ENCODE results near the gene JMY. TPM values are rescaled to one million over a fixed set of nuclear protein-coding genes. Genes with fewer than 3 reads are reported as not detected.
"Not testable (repeated sequence)": the region's sequence is repeated elsewhere in the genome, so short reads cannot be mapped to it uniquely, and the experiment has no call there.

The JMY gene
- total RNA-seq, 1 experiment from 2014 or later = 3.9 TPM

DNA sequence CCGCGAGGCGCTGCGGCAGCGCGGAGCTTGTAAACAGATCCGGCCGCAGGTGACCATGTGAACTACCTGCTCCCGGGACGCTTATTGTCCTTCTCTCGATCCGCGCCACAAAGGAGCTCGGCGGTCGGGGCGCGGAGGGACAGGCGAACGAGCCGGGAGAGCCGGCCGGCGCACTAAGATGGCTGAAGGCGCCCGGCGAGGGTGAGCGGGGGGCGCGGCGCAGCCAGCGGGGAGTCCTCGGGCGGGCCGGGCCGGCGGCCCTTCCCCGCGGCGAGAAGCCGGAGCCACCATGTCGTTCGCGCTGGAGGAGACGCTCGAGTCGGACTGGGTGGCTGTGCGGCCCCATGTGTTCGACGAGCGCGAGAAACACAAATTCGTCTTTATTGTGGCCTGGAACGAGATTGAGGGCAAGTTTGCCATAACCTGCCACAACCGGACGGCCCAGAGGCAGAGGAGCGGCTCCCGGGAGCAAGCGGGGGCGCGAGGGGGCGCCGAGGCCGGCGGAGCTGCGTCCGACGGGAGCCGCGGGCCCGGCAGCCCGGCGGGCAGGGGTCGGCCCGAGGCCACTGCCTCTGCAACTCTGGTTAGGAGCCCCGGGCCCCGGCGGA, 535 bp downstream of the JMY start:
- DNase-seq (ENCODE audit: low read depth) = peak; percentile 17

DNA sequence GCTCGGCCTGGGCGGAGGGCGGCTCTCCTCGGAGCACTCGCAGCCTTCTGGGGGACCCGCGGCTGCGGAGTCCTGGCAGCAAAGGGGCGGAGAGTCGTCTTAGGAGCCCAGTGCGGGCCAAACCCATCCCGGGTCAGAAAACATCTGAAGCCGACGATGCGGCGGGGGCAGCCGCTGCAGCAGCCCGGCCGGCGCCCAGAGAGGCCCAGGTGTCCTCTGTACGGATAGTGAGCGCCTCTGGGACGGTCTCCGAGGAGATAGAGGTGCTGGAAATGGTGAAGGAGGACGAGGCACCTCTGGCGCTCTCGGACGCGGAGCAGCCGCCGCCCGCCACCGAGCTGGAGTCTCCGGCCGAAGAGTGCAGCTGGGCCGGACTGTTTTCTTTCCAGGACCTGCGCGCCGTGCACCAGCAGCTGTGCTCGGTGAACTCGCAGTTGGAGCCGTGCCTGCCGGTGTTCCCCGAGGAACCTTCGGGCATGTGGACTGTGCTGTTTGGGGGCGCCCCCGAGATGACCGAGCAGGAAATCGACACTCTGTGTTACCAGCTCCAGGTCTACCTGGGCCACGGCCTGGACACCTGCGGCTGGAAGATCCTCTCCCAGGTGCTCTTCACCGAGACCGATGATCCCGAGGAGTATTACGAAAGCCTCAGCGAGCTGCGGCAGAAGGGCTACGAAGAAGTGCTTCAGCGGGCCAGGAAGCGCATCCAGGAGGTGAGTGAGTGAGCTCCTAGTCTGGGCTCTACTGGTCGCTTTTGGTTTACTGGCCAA, 1.2 kb downstream of the JMY start:
- peak; percentile 13 for DNase-seq (ENCODE audit: low read depth)

- DNase-seq (ENCODE audit: low read depth) = peak; percentile 46
These were observed 2.0 kb downstream of the JMY start for GRCh38 chr5:79237740-79238560.

DNA sequence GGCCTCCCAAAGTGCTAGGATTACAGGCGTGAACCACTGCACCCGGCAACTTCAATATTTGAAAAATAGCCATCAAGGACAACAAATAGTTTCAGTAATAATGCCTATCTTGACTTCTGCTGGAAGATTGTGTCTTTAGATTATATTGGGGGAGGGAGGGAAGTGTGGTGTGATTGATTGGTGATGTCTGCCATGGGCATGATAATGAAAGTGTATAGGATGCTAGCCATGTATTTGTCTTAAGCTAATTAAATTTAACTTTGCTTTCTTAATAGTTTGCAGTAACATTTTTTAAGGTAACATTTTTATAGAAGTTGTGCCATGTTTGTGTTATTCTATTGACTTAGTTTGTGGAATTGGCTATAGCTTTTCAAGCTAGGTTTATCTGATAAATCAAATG, 4.6 kb downstream of the JMY start:
- DNase-seq (ENCODE audit: low read depth) = no peak

- DNase-seq (ENCODE audit: low read depth) = no peak
These were observed 5.6 kb downstream of the JMY start for GRCh38 chr5:79241535-79241979.

DNA sequence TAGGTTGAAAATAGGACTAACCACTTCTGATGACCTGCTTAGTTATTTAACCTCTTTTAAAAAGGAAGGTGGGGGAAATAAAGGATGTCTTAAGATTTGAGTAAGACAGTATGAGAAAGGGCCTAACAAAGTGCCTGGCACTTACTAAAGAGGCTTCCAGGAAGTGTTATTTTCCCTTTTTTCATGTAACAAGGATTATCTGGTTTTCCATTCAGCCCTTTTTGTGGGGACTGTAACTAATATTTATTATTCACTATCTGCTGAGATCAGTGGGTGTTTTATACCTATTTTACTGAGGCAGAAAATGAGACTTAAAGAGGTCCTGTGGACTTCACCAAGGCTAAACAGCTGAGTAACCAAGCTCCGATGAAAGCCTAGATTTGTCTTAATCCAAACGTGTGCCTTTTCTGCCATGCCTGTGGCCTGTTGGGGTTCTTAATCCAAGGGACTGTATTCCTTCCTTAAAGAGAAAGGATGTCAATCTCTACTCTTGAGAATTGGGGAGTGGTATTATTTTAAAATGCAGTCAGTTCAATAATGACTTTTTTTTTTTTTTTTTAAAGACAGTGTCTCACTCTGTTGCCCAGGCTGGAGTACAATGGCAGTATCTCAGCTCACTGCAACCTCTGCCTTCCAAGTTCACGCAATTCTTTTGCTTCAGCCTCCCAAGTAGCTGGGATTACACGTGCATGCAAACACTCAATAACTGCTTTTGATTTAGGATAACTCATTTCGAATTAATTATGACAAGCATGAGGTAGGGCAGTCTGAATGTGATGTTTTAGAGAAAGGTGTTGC, 6.5 kb downstream of the JMY start:
- DNase-seq (ENCODE audit: low read depth) = no peak

GRCh38 chr5:79243224-79243623, 7.3 kb downstream of the JMY start:
- no peak for DNase-seq (ENCODE audit: low read depth)

GRCh38 chr5:79254067-79254466, 18.1 kb downstream of the JMY start:
- not testable (repeated sequence) for DNase-seq (ENCODE audit: low read depth)

- peak; percentile 52 for DNase-seq (ENCODE audit: low read depth)
These were observed 20.0 kb downstream of the JMY start for GRCh38 chr5:79255786-79256557.

GRCh38 chr5:79256563-79256962, 20.6 kb downstream of the JMY start:
- no peak for DNase-seq (ENCODE audit: low read depth)

- DNase-seq (ENCODE audit: low read depth) = no peak
These were observed 21.4 kb downstream of the JMY start for GRCh38 chr5:79257314-79257713.

DNA sequence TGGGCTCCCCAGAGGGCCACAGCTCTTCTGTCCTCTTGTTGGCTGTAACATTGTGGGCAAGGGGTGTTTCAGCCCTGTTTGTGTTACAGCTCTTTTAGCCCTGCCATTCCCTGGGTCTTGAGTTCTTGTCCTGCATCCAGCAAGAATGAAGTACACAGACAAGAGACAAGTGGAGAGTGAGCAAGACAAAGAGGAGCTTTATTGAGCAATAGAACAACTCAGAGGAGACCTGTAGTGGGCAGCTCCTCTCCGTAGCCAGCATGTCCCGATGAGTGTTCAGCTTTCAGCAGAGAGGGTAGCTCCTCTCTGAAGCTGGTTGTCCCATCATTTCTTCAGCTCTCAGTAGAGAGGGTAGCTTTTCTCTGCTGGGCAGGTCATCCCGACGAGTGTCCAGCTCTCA, 22.9 kb downstream of the JMY start:
- no peak for DNase-seq (ENCODE audit: low read depth)

DNA sequence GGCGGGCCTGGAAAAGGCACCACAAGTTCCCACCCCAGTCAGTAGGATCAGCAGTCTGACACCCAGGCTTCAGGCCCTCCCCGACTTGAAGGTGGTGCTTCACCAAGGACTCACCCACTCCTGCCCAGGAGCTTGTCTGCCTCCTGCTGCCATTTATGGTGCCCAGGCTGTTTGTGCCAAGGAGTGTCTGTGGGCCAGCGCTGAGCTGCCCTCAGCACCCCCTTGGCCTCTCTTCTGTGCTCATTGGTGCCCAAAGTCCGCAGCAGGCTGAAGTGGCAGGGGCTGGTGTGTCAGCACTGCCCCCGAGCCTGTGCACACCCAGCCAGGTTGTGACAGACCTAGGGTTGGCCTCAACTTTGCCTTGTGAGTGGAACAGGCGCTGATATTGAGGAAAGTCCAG, 23.5 kb downstream of the JMY start:
- no peak for DNase-seq (ENCODE audit: low read depth)

DNA sequence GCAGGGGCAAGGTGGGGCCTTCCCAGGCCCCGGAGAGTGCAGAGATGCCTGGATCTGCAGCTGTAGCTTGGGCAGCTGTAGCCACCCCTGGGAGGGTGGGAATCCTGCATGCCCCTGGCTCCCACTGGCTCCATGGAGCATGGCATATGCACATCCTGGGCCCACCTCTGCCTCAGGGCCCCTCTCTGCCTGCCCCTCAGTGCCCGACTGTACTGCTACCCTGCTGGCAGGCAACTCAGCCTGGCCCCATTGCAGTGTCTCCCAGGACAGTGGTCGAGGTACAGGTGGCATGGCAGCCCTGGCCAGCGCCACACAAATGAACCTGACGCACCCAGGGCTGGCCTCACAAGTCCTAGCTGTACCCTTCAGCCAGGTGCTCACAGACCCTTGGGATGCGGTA, 23.9 kb downstream of the JMY start:
- DNase-seq (ENCODE audit: low read depth) = no peak

- no peak for DNase-seq (ENCODE audit: low read depth)
These were observed 26.0 kb downstream of the JMY start for GRCh38 chr5:79261897-79262296.

DNA sequence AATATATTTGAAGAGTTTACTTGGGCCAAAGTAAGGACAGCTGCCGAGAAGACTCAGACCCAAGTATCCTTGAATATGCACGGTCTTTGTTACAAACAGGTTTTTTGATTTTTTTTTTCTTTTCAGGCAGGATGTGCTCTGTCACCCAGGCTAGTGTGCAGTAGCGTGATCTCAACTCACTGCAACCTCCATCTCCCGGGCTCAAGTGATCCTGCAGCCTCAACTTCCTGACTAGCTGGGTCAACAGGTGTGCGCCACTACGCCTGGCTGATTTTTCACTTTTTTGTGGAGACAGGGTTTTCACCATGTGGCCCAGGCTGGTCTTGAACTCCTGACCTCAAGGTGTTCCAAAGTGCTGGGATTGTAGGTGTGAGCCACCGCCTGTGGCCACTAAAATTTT, 27.4 kb downstream of the JMY start:
- no peak for DNase-seq (ENCODE audit: low read depth)

DNA sequence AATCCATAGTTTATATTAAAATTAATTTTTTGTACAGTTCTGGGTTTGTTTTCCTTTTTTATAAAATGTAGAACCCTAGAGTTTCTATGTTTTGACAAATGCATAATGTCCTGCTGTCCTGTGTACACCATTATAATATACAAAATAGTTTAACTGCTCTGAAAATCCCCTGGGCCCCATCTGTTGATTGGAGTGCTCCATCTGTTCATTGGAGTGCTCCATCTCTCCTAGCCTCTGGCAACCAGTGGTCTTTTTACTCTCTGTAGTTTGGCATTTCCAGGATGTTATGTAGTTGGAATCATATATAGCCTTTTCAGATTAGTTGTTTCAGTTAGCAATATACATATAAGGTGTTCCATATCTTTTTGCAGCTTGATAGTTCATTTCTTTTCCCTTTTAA, 31.2 kb downstream of the JMY start:
- no peak for DNase-seq (ENCODE audit: low read depth)

DNA sequence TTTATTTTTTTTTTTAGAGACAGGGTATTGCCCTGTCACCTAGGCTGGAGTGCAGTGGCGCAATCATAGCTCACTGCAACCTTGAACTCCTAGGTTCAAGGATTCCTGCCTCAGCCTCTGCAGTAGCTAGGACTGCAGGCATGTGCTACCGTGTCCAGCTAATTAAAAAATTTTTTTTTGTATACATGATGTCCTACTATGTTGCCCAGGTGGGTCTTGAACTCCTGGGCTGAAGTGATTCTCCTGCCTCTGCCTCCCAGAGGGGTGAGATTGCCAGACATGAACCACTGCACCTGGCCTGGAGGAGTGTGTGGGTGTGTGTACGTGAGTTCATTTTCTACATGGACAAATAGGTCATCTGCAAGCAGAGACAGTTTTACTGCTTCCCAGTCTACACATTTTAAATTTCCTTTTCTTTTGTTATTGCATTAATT, 33.8 kb downstream of the JMY start:
- no peak for DNase-seq (ENCODE audit: low read depth)

GRCh38 chr5:79273341-79273740, 37.4 kb downstream of the JMY start:
- no peak for DNase-seq (ENCODE audit: low read depth)

GRCh38 chr5:79284846-79285245, 48.9 kb downstream of the JMY start:
- peak; percentile 9 for DNase-seq (ENCODE audit: low read depth)

DNA sequence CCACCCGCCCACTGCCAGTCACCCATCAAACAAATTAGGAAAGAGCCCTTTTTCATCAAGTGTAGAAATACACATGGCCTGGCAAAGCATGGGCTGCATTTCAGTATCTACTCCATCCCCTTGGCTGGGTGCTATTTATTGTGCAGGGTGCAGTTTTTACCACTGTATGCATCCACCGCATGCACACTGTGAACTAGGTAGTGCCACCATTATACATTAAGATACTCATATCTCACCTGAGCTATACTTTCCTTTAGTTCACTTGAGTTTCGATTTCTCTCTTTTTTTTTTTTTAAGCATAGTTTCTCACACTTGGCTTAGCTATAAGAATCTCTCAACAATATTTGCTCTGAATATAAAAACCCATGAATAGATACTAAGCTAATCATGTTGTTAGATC, 49.4 kb downstream of the JMY start:
- no peak for DNase-seq (ENCODE audit: low read depth)

All from HT1080 (cell line).